ENCODE results near the gene LAMTOR2. TPM values are rescaled to one million over a fixed set of nuclear protein-coding genes. Genes with fewer than 3 reads are reported as not detected.

LAMTOR2 gene
- total RNA-seq, 2 experiments from 2014 or later: 63.5 to 65.9 TPM

- ChIA-PET POLR2A (interaction anchor here (1.0 to 3.4 kb wide), 5 partner anchors 8 to 108 kb away, joined by 3 to 32 read pairs (median 6); partner anchors contain the start of genes LMNA and PMF1), CTCF (interaction anchor here (0.6 to 4.7 kb wide), 7 partner anchors 9 to 25 kb away, joined by 3 to 43 read pairs (median 4); no protein-coding TSS in a partner anchor)
These were observed 50.6 kb downstream of the LAMTOR2 start for GRCh38 chr1:156104861-156105832.

GRCh38 chr1:156106624-156107488, 52.3 kb downstream of the LAMTOR2 start:
- ChIA-PET CTCF (interaction anchor here (0.7 to 4.7 kb wide), 8 partner anchors 8 to 226 kb away, joined by 3 to 43 read pairs (median 6); partner anchors contain the start of gene LMNA), POLR2A (interaction anchor here (0.7 to 3.4 kb wide), 7 partner anchors 8 to 173 kb away, joined by 3 to 32 read pairs (median 6); partner anchors contain the start of genes LMNA and SLC25A44)

GRCh38 chr1:156108057-156108456, 53.5 kb downstream of the LAMTOR2 start:
- ChIA-PET POLR2A (interaction anchor here (0.8 kb wide), 1 partner anchor 11 kb away, joined by 6 read pairs; no protein-coding TSS in a partner anchor), CTCF (interaction anchor here (0.7 to 4.7 kb wide), 4 partner anchors 12 to 117 kb away, joined by 3 to 43 read pairs (median 20); no protein-coding TSS in a partner anchor)

Other genes starting within 250 kb of the LAMTOR2 start
- 10 to 100 TPM; 46.4 to 51.2 TPM for gene GON4L, start 197.6 kb upstream of the LAMTOR2 start, total RNA-seq
- 10 to 100 TPM; 18.1 to 19.0 TPM for gene SYT11, start 195.2 kb upstream of the LAMTOR2 start, total RNA-seq
- 10 to 100 TPM; 15.2 to 15.5 TPM for gene RIT1, start 143.4 kb upstream of the LAMTOR2 start, total RNA-seq
- gene KHDC4, start 120.4 kb upstream of the LAMTOR2 start, total RNA-seq: 10 to 100 TPM; 66.4 to 67.2 TPM
- gene RXFP4, start 113.1 kb upstream of the LAMTOR2 start, total RNA-seq: not detected
- 100 to 1,000 TPM; 169 TPM for gene ARHGEF2, start 76.2 kb upstream of the LAMTOR2 start, total RNA-seq
- 100 to 1,000 TPM; 170 to 177 TPM for gene SSR2, start 33.8 kb upstream of the LAMTOR2 start, total RNA-seq
- 10 to 100 TPM; 53.8 to 55.4 TPM for gene UBQLN4, start 984 bp upstream of the LAMTOR2 start, total RNA-seq
- under 1 TPM in 1 of 2 experiments, not detected in 1; 0.46 TPM for gene RAB25, start 6.4 kb downstream of the LAMTOR2 start, total RNA-seq
- under 1 TPM; 0.65 to 0.67 TPM for gene MEX3A, start 27.7 kb downstream of the LAMTOR2 start, total RNA-seq
- 10 to 100 TPM; 95.3 to 95.9 TPM for gene LMNA, start 59.9 kb downstream of the LAMTOR2 start, total RNA-seq
- 10 to 100 TPM; 18.4 to 18.8 TPM for gene SEMA4A, start 98.8 kb downstream of the LAMTOR2 start, total RNA-seq
- gene SLC25A44, start 139.3 kb downstream of the LAMTOR2 start, total RNA-seq: 10 to 100 TPM; 26.7 to 31.0 TPM
- 10 to 100 TPM; 79.7 to 82.9 TPM for gene PMF1, start 158.2 kb downstream of the LAMTOR2 start, total RNA-seq
- gene BGLAP, start 187.4 kb downstream of the LAMTOR2 start, total RNA-seq: 1 to 10 TPM; 1.8 to 2.2 TPM
- gene PAQR6, start 193.3 kb downstream of the LAMTOR2 start, total RNA-seq: 1 to 10 TPM; 2.3 to 2.5 TPM
- gene SMG5, start 228.0 kb downstream of the LAMTOR2 start, total RNA-seq: 100 to 1,000 TPM; 109 to 112 TPM
- gene TMEM79, start 229.5 kb downstream of the LAMTOR2 start, total RNA-seq: 10 to 100 TPM; 10.1 to 10.2 TPM
- gene GLMP, start 240.9 kb downstream of the LAMTOR2 start, total RNA-seq: 10 to 100 TPM; 20.3 to 20.6 TPM
- gene VHLL, start 244.5 kb downstream of the LAMTOR2 start, total RNA-seq: not detected